Measurements from ENCODE around the gene TBX10.
"Not testable (repeated sequence)": the region's sequence is repeated elsewhere in the genome, so short reads cannot be mapped to it uniquely, and the experiment has no call there.

The TBX10 gene

GRCh38 chr11:67664213-67664585 lies 24.6 kb upstream of the TBX10 start:
- FAIRE-seq = no peak

- FAIRE-seq = no peak
These were observed 24.1 kb upstream of the TBX10 start for GRCh38 chr11:67663532-67664212.

- FAIRE-seq = no peak
These were observed 23.4 kb upstream of the TBX10 start for GRCh38 chr11:67662835-67663531.

GRCh38 chr11:67662142-67662834 lies 22.7 kb upstream of the TBX10 start:
- no peak for FAIRE-seq

GRCh38 chr11:67660752-67661151 lies 21.2 kb upstream of the TBX10 start:
- not testable (repeated sequence) for FAIRE-seq

- not testable (repeated sequence) for FAIRE-seq
These were observed 20.1 kb upstream of the TBX10 start for GRCh38 chr11:67659651-67660165.

- no peak for FAIRE-seq
These were observed 17.7 kb upstream of the TBX10 start for GRCh38 chr11:67657300-67657699.

- no peak for FAIRE-seq
These were observed 16.8 kb upstream of the TBX10 start for GRCh38 chr11:67656278-67656922.

GRCh38 chr11:67654225-67654624 lies 14.7 kb upstream of the TBX10 start:
- FAIRE-seq = no peak

- no peak for FAIRE-seq
These were observed 13.6 kb upstream of the TBX10 start for GRCh38 chr11:67652965-67653845.

GRCh38 chr11:67651976-67652781 lies 12.6 kb upstream of the TBX10 start:
- no peak for FAIRE-seq

- FAIRE-seq = no peak
These were observed 10.3 kb upstream of the TBX10 start for GRCh38 chr11:67649634-67650510.

GRCh38 chr11:67648796-67649613 lies 9.4 kb upstream of the TBX10 start:
- FAIRE-seq = no peak

GRCh38 chr11:67648140-67648795 lies 8.7 kb upstream of the TBX10 start:
- no peak for FAIRE-seq

- FAIRE-seq = no peak
These were observed 7.9 kb upstream of the TBX10 start for GRCh38 chr11:67647471-67647870.

GRCh38 chr11:67646535-67647336 lies 7.2 kb upstream of the TBX10 start:
- no peak for FAIRE-seq

GRCh38 chr11:67645521-67646461 lies 6.2 kb upstream of the TBX10 start:
- no peak for FAIRE-seq
